Endothelial cell (in vitro differentiated cells): ENCODE measurements around the gene COQ8A. TPM values are rescaled to one million over a fixed set of nuclear protein-coding genes. Genes with fewer than 3 reads are reported as not detected.

Source experiments
- DNase-seq: peaks from one replicate; pipeline ENCODE4 v3.0.0; 2021; ENCODE audit warnings: low spot score
- H3K27ac Mint-ChIP-seq: one replicate; pipeline ENCODE4 v1.8.0; 2021; ENCODE audit warnings: mixed read lengths, inconsistent platforms; ENCODE audit not compliant: unreplicated experiment
- H3K27me3 Mint-ChIP-seq: one replicate; pipeline ENCODE4 v1.8.0; 2021; ENCODE audit warnings: mild to moderate bottlenecking, moderate library complexity, mixed read lengths, inconsistent platforms; ENCODE audit not compliant: unreplicated experiment
- H3K36me3 Mint-ChIP-seq: one replicate; pipeline ENCODE4 v1.8.0; 2021; ENCODE audit warnings: mild to moderate bottlenecking, low read depth, mixed read lengths, inconsistent platforms; ENCODE audit not compliant: unreplicated experiment
- H3K4me1 Mint-ChIP-seq: one replicate; pipeline ENCODE4 v1.8.0; 2021; ENCODE audit warnings: mild to moderate bottlenecking, mixed read lengths, inconsistent platforms; ENCODE audit not compliant: unreplicated experiment
- H3K4me3 Mint-ChIP-seq: one replicate; pipeline ENCODE4 v1.8.0; 2021; ENCODE audit warnings: mild to moderate bottlenecking, mixed read lengths, inconsistent platforms; ENCODE audit not compliant: unreplicated experiment
- H3K9me3 Mint-ChIP-seq: one replicate; pipeline ENCODE4 v1.8.0; 2021; ENCODE audit warnings: mixed read lengths, inconsistent platforms; ENCODE audit not compliant: unreplicated experiment
- total RNA-seq: library from RNA; stranded (reverse); fragmentation: NEBNext Ultra II Directional; extraction: Animal tissue kit (Norgen Biotek cat#: 25700); gene quantifications from one replicate; pipeline ENCODE4 v1.2.1, GENCODE V29; 2021; ENCODE audit not compliant: unreplicated experiment
- TF ChIP-seq, protein P1 (sequence below): fragments of 200-600 bp; sonication (generic); IDR thresholded peaks from one replicate; pipeline ENCODE4 v1.5.0; 2021; ENCODE audit warnings: antibody characterized with exemption; ENCODE audit not compliant: unreplicated experiment

Gene COQ8A
- total RNA-seq, 1 donor from 2014 or later, result 22.7 TPM

- no peak for DNase-seq
- H3K27ac Mint-ChIP-seq, result peak overlapping the region; percentile 74
- H3K9me3 Mint-ChIP-seq, result no peaks in the 10 kb centered on the region
- peaks cover 11% of the 10 kb centered on the region for H3K36me3 Mint-ChIP-seq
- H3K27me3 Mint-ChIP-seq, result peaks cover 18% of the 10 kb centered on the region
- peaks cover 61% of the 10 kb centered on the region for H3K4me1 Mint-ChIP-seq
- no peak overlapping the region for H3K4me3 Mint-ChIP-seq
- TF ChIP-seq, protein P1, sequence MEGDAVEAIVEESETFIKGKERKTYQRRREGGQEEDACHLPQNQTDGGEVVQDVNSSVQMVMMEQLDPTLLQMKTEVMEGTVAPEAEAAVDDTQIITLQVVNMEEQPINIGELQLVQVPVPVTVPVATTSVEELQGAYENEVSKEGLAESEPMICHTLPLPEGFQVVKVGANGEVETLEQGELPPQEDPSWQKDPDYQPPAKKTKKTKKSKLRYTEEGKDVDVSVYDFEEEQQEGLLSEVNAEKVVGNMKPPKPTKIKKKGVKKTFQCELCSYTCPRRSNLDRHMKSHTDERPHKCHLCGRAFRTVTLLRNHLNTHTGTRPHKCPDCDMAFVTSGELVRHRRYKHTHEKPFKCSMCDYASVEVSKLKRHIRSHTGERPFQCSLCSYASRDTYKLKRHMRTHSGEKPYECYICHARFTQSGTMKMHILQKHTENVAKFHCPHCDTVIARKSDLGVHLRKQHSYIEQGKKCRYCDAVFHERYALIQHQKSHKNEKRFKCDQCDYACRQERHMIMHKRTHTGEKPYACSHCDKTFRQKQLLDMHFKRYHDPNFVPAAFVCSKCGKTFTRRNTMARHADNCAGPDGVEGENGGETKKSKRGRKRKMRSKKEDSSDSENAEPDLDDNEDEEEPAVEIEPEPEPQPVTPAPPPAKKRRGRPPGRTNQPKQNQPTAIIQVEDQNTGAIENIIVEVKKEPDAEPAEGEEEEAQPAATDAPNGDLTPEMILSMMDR, result no peak
Measured at GRCh38 chr1:226943156-226943555, 3.1 kb downstream of the COQ8A start.

DNA sequence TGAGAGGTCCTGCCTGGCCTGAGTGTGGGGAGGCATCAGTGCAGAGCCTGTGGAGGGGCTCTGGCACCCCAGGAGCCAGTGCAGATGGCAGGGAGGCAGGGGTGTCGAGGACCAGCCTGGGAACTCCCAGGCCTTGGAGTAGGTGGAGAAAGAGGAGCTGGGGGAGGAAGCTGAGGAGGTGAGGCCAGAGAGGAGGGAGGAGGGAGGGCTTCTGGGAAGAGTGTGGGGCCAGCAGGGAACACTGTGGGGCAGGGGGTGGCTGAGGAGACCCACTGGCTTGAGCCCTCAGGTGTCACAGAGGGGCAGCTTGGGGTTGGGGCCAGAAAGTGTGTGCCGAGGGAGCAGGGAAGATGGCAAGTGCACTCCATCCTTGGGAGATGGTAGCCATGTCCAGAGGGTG, 3.8 kb downstream of the COQ8A start:
- DNase-seq, result no peak
- TF ChIP-seq, protein P1, result no peak
- Mint-ChIP-seq H3K9me3 (no peaks in the 10 kb centered on the region), H3K36me3 (peaks cover 11% of the 10 kb centered on the region), H3K27me3 (peaks cover 18% of the 10 kb centered on the region), H3K4me1 (peaks cover 55% of the 10 kb centered on the region), H3K27ac (peak overlapping the region; percentile 84), H3K4me3 (peak overlapping the region; percentile 71)

DNA sequence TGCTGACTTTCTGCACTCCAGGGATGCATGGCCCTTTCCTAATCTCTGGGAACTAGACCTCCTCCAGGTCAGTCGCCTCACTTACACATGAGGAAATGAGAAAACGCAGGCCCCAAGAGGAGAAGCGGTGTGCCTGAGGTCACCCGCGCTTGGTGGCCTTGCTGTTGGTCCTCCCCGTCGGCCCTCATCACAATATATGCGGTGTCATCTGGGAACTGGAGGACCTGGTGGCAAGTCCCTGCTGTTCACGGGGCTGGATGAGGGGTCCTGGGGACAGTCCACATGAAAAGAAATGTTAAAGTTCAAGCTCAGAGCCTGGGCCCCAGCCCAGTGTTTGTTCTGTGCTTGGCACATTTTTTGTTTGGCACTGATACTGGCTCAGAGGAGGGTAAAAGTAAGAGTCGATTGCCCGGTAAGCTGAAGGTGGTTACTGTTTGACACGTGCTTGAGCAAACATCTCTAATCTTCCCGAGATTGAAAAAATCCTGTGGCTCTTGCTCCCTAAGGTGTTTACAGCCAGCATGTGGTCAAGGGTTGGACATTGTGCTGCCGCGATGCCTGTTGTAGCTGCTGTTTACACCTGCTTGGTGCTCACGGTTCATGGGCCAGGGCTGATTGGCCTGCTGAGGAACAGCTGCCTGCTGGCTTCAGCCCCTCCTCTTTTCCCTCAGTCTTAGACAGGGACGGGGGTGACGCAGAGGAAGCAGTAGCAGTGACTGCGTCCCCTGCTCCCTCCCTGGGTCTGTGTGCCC, 5.2 kb downstream of the COQ8A start:
- H3K4me1 Mint-ChIP-seq, result peaks cover 54% of the 10 kb centered on the region
- peaks cover 11% of the 10 kb centered on the region for H3K36me3 Mint-ChIP-seq
- H3K9me3 Mint-ChIP-seq, result no peaks in the 10 kb centered on the region
- DNase-seq, result no peak
- TF ChIP-seq, protein P1, result no peak
- peaks cover 15% of the 10 kb centered on the region for H3K27me3 Mint-ChIP-seq
- H3K4me3 Mint-ChIP-seq, result no peak overlapping the region
- H3K27ac Mint-ChIP-seq, result no peak overlapping the region

- Mint-ChIP-seq H3K27ac (no peak overlapping the region), H3K27me3 (peaks cover 12% of the 10 kb centered on the region), H3K36me3 (peaks cover 11% of the 10 kb centered on the region), H3K9me3 (no peaks in the 10 kb centered on the region), H3K4me3 (no peak overlapping the region), H3K4me1 (peaks cover 55% of the 10 kb centered on the region)
- DNase-seq, result no peak
- TF ChIP-seq, protein P1, result no peak
Measured at GRCh38 chr1:226945858-226946245, 5.8 kb downstream of the COQ8A start.

- H3K9me3 Mint-ChIP-seq, result no peaks in the 10 kb centered on the region
- H3K4me1 Mint-ChIP-seq, result peaks cover 57% of the 10 kb centered on the region
- TF ChIP-seq, protein P1, result no peak
- H3K36me3 Mint-ChIP-seq, result peaks cover 11% of the 10 kb centered on the region
- no peak overlapping the region for H3K4me3 Mint-ChIP-seq
- no peak overlapping the region for H3K27ac Mint-ChIP-seq
- DNase-seq, result no peak
- peaks cover 11% of the 10 kb centered on the region for H3K27me3 Mint-ChIP-seq
Measured at GRCh38 chr1:226946285-226946684, 6.2 kb downstream of the COQ8A start.
